ENCODE results near the gene CARS2.

GRCh38 chr13:110722971-110723370, 17.1 kb upstream of the CARS2 start:
- TF ChIP-seq CTCF (IDR thresholded peaks at IDR 0.05) (no peak), POLR2AphosphoS5 (IDR thresholded peaks at IDR 0.05; ENCODE audit: low read depth, low read length) (no peak), TCF7L2 (IDR thresholded peaks at IDR 0.05; ENCODE audit: low read depth, low read length) (no peak)
